Mesothelial cell of epicardium (in vitro differentiated cells): ENCODE data around the gene AGT. TPM values are rescaled to one million over a fixed set of nuclear protein-coding genes. Genes with fewer than 3 reads are reported as not detected.

Experiments
- DNase-seq, 2 experiments: peaks; one replicate each; pipeline ENCODE4 v3.0.0; 2021; ENCODE audit warnings: low spot score in 2 of 2; ENCODE audit not compliant: unreplicated experiment in 2 of 2
- H3K27ac Mint-ChIP-seq: 2 replicates; pipeline ENCODE4 v1.8.0; 2021; ENCODE audit warnings: mixed read lengths
- H3K27me3 Mint-ChIP-seq: 2 replicates; pipeline ENCODE4 v1.8.0; 2021; ENCODE audit warnings: low read depth, mixed read lengths
- H3K36me3 Mint-ChIP-seq: 2 replicates; pipeline ENCODE4 v1.8.0; 2021; ENCODE audit warnings: mixed read lengths
- H3K4me1 Mint-ChIP-seq: 2 replicates; pipeline ENCODE4 v1.8.0; 2021; ENCODE audit warnings: mixed read lengths
- H3K4me3 Mint-ChIP-seq: 2 replicates; pipeline ENCODE4 v1.8.0; 2021; ENCODE audit warnings: mild to moderate bottlenecking, moderate library complexity, mixed read lengths
- H3K9me3 Mint-ChIP-seq: 2 replicates; pipeline ENCODE4 v1.8.0; 2021; ENCODE audit warnings: mixed read lengths
- total RNA-seq: library from RNA; stranded (reverse); gene quantifications from 3 replicates; pipeline ENCODE4 v1.2.1, GENCODE V29; 2021
- TF ChIP-seq, protein P1 (sequence below): fragments of 200-600 bp; sonication (generic); IDR thresholded peaks from one replicate; pipeline ENCODE4 v1.5.0; 2021; ENCODE audit warnings: antibody characterized with exemption; ENCODE audit not compliant: unreplicated experiment

AGT gene
- total RNA-seq, 1 donor from 2014 or later, result 1.1 TPM

DNA sequence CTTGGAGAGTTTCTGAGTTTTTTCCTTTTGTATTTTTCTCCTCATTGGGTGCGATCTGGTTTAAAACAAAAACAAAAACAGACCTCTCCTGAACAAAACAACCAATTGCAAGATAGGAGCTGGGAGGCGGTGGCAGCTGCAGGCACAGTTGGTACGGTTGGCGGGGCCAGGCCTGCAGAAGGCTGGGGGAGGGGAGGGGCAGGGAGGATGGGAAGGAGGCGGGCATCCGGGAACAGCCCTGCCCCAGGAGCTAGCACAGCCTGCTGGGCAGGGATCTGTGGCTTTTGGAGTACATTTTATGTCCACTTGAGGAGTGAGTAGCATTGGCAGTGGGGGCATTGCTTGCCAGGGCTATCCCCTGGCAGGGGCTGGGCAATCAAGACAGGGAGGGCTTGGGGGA, 38.5 kb upstream of the AGT start:
- Mint-ChIP-seq H3K27me3 (peaks cover 1% of the 10 kb centered on the region), H3K4me1 (peaks cover 26% of the 10 kb centered on the region), H3K9me3 (no peaks in the 10 kb centered on the region), H3K27ac (no peak overlapping the region), H3K4me3 (no peak overlapping the region), H3K36me3 (no peaks in the 10 kb centered on the region)
- TF ChIP-seq, protein P1, sequence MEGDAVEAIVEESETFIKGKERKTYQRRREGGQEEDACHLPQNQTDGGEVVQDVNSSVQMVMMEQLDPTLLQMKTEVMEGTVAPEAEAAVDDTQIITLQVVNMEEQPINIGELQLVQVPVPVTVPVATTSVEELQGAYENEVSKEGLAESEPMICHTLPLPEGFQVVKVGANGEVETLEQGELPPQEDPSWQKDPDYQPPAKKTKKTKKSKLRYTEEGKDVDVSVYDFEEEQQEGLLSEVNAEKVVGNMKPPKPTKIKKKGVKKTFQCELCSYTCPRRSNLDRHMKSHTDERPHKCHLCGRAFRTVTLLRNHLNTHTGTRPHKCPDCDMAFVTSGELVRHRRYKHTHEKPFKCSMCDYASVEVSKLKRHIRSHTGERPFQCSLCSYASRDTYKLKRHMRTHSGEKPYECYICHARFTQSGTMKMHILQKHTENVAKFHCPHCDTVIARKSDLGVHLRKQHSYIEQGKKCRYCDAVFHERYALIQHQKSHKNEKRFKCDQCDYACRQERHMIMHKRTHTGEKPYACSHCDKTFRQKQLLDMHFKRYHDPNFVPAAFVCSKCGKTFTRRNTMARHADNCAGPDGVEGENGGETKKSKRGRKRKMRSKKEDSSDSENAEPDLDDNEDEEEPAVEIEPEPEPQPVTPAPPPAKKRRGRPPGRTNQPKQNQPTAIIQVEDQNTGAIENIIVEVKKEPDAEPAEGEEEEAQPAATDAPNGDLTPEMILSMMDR, result no peak
- no peak for DNase-seq

DNA sequence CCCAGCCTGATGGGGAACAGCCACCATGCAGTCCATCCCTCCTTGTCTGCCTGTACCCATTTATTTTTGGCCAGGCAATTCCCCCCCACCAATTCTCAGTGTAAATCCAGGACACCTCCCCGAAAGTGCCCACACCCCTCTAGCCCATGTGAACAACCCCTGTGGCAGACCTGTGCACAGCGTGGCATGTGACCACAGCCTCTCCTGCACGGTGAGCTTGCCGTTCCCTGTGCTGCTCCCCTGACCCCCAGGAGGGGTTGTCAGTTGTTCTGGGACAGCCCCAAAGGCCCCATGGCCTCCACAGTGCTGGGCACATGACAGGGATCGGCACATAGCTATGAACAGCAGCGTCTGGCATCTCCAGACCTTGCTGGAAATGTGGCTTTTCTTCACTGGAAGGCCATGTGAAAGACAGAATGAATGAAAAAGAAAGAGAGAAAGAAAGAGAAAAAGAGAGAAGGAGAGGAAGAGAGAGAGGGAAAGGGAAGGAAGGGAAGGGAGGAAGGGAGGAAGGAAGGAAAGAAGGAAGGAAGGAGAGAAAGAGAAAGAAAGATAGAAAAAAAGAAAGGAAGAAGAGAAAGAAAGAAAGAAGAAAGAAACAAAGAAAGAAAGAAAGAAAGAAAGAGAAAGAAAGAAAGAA, 37.2 kb upstream of the AGT start:
- TF ChIP-seq, protein P1, result no peak
- no peak overlapping the region for H3K27ac Mint-ChIP-seq
- no peak overlapping the region for H3K4me3 Mint-ChIP-seq
- DNase-seq, result no peak
- H3K36me3 Mint-ChIP-seq, result no peaks in the 10 kb centered on the region
- peaks cover 26% of the 10 kb centered on the region for H3K4me1 Mint-ChIP-seq
- H3K9me3 Mint-ChIP-seq, result no peaks in the 10 kb centered on the region
- peaks cover under 1% of the 10 kb centered on the region for H3K27me3 Mint-ChIP-seq

DNA sequence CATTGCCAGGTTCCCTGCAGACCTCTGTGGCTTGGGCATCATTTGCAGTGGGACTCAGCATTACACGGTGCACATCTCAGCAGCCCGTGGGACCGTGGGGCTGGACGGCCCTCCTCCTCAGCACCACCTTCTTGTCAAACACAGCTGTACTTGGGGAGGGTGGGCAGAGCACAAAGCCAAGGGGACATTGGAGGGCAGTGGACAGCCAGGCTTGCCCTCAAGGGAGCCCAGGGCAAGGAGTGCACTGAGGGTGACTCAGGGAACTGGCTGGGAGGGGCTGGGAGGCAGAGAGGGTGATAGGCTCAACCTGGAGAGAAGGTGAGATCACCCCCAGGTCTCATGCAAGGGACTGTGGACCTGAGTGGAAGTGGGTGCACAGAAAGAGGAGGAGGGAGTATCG, 36.7 kb upstream of the AGT start:
- H3K4me3 Mint-ChIP-seq, result no peak overlapping the region
- no peaks in the 10 kb centered on the region for H3K27me3 Mint-ChIP-seq
- H3K9me3 Mint-ChIP-seq, result no peaks in the 10 kb centered on the region
- peaks cover 26% of the 10 kb centered on the region for H3K4me1 Mint-ChIP-seq
- no peak overlapping the region for H3K27ac Mint-ChIP-seq
- H3K36me3 Mint-ChIP-seq, result no peaks in the 10 kb centered on the region
- TF ChIP-seq, protein P1, result no peak
- DNase-seq, result no peak

DNA sequence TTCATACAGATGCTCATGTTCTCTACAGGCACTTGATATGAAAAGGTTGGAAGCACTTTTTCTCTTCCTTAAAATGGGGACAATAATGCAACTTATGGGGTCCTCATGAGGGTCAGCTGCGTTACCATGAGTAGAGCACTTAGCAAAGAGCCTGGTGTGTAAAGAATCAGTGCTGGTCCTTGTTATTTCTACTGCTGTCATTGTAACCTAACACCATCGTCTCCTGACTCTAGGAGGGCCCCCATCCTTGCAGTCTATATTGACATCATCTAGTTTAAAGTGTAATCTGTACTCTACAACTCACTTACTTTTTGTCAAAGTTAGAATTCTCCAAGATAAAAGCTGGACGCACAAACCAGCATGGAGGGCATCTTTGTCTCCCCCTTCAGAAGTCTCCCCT, 35.7 kb upstream of the AGT start:
- Mint-ChIP-seq H3K27ac (no peak overlapping the region), H3K27me3 (no peaks in the 10 kb centered on the region), H3K9me3 (no peaks in the 10 kb centered on the region), H3K4me3 (no peak overlapping the region), H3K4me1 (peaks cover 26% of the 10 kb centered on the region), H3K36me3 (no peaks in the 10 kb centered on the region)
- TF ChIP-seq, protein P1, result no peak
- no peak for DNase-seq

DNA sequence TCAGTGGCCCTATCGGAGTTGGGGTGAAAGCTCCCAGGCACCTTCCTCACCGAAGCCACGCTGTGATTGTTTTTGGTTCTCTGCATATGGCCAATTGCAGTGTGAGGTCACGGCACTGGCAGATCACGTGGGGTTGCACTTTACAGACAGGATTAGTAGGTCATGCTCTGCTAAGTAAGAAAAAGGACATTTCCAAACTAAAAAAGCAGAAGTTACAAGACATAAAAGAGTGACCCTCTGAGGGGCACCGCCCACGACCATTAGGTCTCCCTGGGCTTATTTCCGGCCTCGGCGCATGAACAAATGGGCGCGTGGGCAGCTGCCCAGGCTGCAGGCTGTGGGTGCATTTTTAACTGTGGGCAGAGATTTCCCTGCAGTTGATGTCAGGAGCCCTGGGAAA, 35.2 kb upstream of the AGT start:
- no peak overlapping the region for H3K27ac Mint-ChIP-seq
- DNase-seq, result no peak
- TF ChIP-seq, protein P1, result no peak
- H3K9me3 Mint-ChIP-seq, result no peaks in the 10 kb centered on the region
- no peak overlapping the region for H3K4me3 Mint-ChIP-seq
- H3K4me1 Mint-ChIP-seq, result peaks cover 31% of the 10 kb centered on the region
- H3K27me3 Mint-ChIP-seq, result no peaks in the 10 kb centered on the region
- no peaks in the 10 kb centered on the region for H3K36me3 Mint-ChIP-seq
